GM12878 (cell line): ENCODE results near the gene TMEM50A. TPM values are rescaled to one million over a fixed set of nuclear protein-coding genes. Genes with fewer than 3 reads are reported as not detected.
"Not testable (repeated sequence)": the region's sequence is repeated elsewhere in the genome, so short reads cannot be mapped to it uniquely, and the experiment has no call there.

Experiments
- ATAC-seq: fragments of 200-7000 bp; cut with Tn5 transposase; 3 replicates; pipeline ENCODE4 v1.9.1; 2020; ENCODE audit warnings: mild to moderate bottlenecking, moderate library complexity
- BruUV-seq: library from RNA; stranded (reverse); fragments of 400-500 nt; replicated peaks from 2 replicates; lab custom pipeline; 2021; lab: Mats Ljungman, UMichigan
- CTCF ChIA-PET: fragments of 300-600 bp; sonication (Branson Sonifier 250); formaldehyde crosslinking; extraction: SDS; loops from one replicate; lab custom pipeline; 2021; ENCODE audit warnings: inconsistent platforms; lab: Yijun Ruan, JAX
- POLR2A ChIA-PET: fragments of 350-600 bp; formaldehyde crosslinking; extraction: SDS; loops from one replicate; lab custom pipeline; 2021; ENCODE audit warnings: inconsistent platforms; lab: Charles Lee
- RAD21 ChIA-PET: fragments of 300-600 bp; sonication (Branson Sonifier 250); formaldehyde crosslinking; loops from one replicate; lab custom pipeline; 2023; ENCODE audit warnings: antibody characterized with exemption; ENCODE audit not compliant: unreplicated experiment; lab: Charles Lee
- SMC1A ChIA-PET: fragments of 300-600 bp; sonication (Branson Sonifier 250); formaldehyde crosslinking; loops from one replicate; lab custom pipeline; 2023; ENCODE audit not compliant: unreplicated experiment, uncharacterized antibody; lab: Charles Lee
- DNase-seq: peaks from one replicate; pipeline ENCODE4 v3.0.0-alpha.2; 2011; ENCODE audit warnings: low read depth, low spot score
- FAIRE-seq: peaks from 3 replicates; lab custom pipeline; 2011; peaks lifted over from hg19 to GRCh38; lab: Jason Lieb, UNC
- H2AFZ ChIP-seq: 2 replicates; pipeline ENCODE4 v1.6.0; 2011; ENCODE audit warnings: low read depth, low read length, control low read depth; ENCODE audit not compliant: control insufficient read depth
- H3K27ac ChIP-seq: 2 replicates; pipeline ENCODE4 v1.5.1; 2011; ENCODE audit warnings: control low read depth; ENCODE audit not compliant: control insufficient read depth, insufficient read depth
- H3K27me3 ChIP-seq, 2 experiments: replicated peaks in 1 of 2; 2 replicates each; pipeline versions ENCODE4 v1.6.0 to v1.6.1; 2011; ENCODE audit warnings: low read length in 1 of 2; ENCODE audit not compliant: control insufficient read depth in 2 of 2, insufficient read depth in 2 of 2
- H3K36me3 ChIP-seq, 2 experiments: 2 replicates each; pipeline ENCODE4 v1.5.1; 2011; ENCODE audit warnings: low read length in 1 of 2; ENCODE audit not compliant: control insufficient read depth in 2 of 2, insufficient read depth in 2 of 2
- H3K4me1 ChIP-seq: 2 replicates; pipeline ENCODE4 v1.6.1; 2011; ENCODE audit warnings: mild to moderate bottlenecking, low read length, moderate library complexity, mixed read lengths; ENCODE audit not compliant: control insufficient read depth, insufficient read depth
- H3K4me2 ChIP-seq: 2 replicates; pipeline ENCODE4 v1.6.0; 2011; ENCODE audit warnings: control low read depth; ENCODE audit not compliant: control insufficient read depth, insufficient read depth
- H3K4me3 ChIP-seq: fragments of 200-600 bp; sonication (generic); 2 replicates; pipeline ENCODE4 v1.5.1; 2016
- H3K79me2 ChIP-seq: 2 replicates; pipeline ENCODE4 v1.6.0; 2011; ENCODE audit warnings: low read length; ENCODE audit not compliant: control insufficient read depth, insufficient read depth
- H3K9ac ChIP-seq: 2 replicates; pipeline ENCODE4 v1.8.0; 2011; ENCODE audit warnings: low read length, control low read depth, mixed read lengths; ENCODE audit not compliant: control insufficient read depth, insufficient read depth
- H3K9me3 ChIP-seq: replicated peaks from 3 replicates; pipeline ENCODE4 v1.5.1; 2011; ENCODE audit warnings: mild to moderate bottlenecking, low read length; ENCODE audit not compliant: control insufficient read depth, insufficient read depth
- H4K20me1 ChIP-seq: 2 replicates; pipeline ENCODE4 v1.6.0; 2011; ENCODE audit not compliant: control insufficient read depth, insufficient read depth
- WGBS: methylation state at CpG from one replicate; pipeline ENCODE4 v1.1.6; 2016; ENCODE audit warnings: low lambda C conversion rate; ENCODE audit not compliant: insufficient replicate concordance, insufficient coverage; ENCODE audit errors: missing lambda C conversion rate; 5-methylcytosine and 5-hydroxymethylcytosine counted together
- in situ Hi-C: fragments of 300-500 bp; cut with MboI; formaldehyde crosslinking; loops from 9 replicates; pipeline ENCODE4 v1.14.3; 2018; ENCODE audit warnings: mixed read lengths
- intact Hi-C: fragments of 100-400 bp; cut with micrococcal nuclease; formaldehyde crosslinking; loops from one replicate; pipeline ENCODE4 v1.14.2; 2022; ENCODE audit not compliant: unreplicated experiment
- polyA plus RNA-seq, 11 experiments: library from polyadenylated mRNA; depleted of rRNA in 4 of 11; unstranded in 6 of 11; stranded (reverse) in 5 of 11; fragments of >200 nt; fragmentation: Nextera tagmentation in 4 of 11; fragmentation: Illumina TruSeq in 1 of 11; extraction: Ambion mirVana in 4 of 11; extraction: Trizol in 1 of 11; gene quantifications; 1 replicate in 1 of 11; 2 replicates in 10 of 11; pipeline versions ENCODE4 v1.2.1 to v1.2.3, GENCODE V29; 2011 to 2016; ENCODE audit warnings: inconsistent platforms in 2 of 11, missing spikeins in 2 of 11, low read depth in 1 of 11
- total RNA-seq, 4 experiments: library from RNA; depleted of rRNA in 3 of 4; stranded (reverse); fragments of >200 nt in 3 of 4; fragmentation: Illumina TruSeq in 1 of 4; extraction: Trizol in 1 of 4; gene quantifications; 2 replicates each; pipeline versions ENCODE4 v1.2.1 to v1.2.3, GENCODE V29; 2013 to 2021

The TMEM50A gene
- total and polyA plus RNA-seq, 10 of the 15 experiments (the other 5 are each of a cell fraction or from before 2014, with no cell fraction given) = 23.5 to 148 (median 85.5) TPM

- H3K4me2 ChIP-seq, in situ Hi-C loops, H3K79me2 ChIP-seq, H3K9ac ChIP-seq, H3K4me3 ChIP-seq, RAD21 ChIA-PET, H3K27ac ChIP-seq, DNase-seq, H4K20me1 ChIP-seq, H2AFZ ChIP-seq, POLR2A ChIA-PET, H3K9me3 ChIP-seq, SMC1A ChIA-PET, H3K4me1 ChIP-seq, CTCF ChIA-PET, H3K36me3 ChIP-seq, BruUV-seq, intact Hi-C loops, ATAC-seq, H3K27me3 ChIP-seq, FAIRE-seq: not testable (repeated sequence)
- 77% methylated on average over 7 of the region's 7 CpGs for WGBS
Measured at GRCh38 chr1:25371757-25372156, 33.6 kb downstream of the TMEM50A start.

- H3K36me3 ChIP-seq, H2AFZ ChIP-seq, RAD21 ChIA-PET, H3K4me1 ChIP-seq, intact Hi-C loops, ATAC-seq, POLR2A ChIA-PET, H3K9ac ChIP-seq, FAIRE-seq, H3K79me2 ChIP-seq, BruUV-seq, H3K27me3 ChIP-seq, H3K4me2 ChIP-seq, H3K9me3 ChIP-seq, H3K4me3 ChIP-seq, DNase-seq, H3K27ac ChIP-seq, in situ Hi-C loops, H4K20me1 ChIP-seq: not testable (repeated sequence)
- WGBS = 54% methylated on average over 3 of the region's 3 CpGs
- SMC1A ChIA-PET = interaction anchor here (1.6 kb wide), 1 partner anchor 9 kb away, joined by 3 read pairs; no protein-coding TSS in a partner anchor
- CTCF ChIA-PET = interaction anchor here (1.2 kb wide), 1 partner anchor 143 kb away, joined by 3 read pairs; no protein-coding TSS in a partner anchor
Measured at GRCh38 chr1:25378367-25378766, 40.2 kb downstream of the TMEM50A start.

- H4K20me1 ChIP-seq, intact Hi-C loops, H3K36me3 ChIP-seq, H2AFZ ChIP-seq, DNase-seq, SMC1A ChIA-PET, ATAC-seq, H3K4me1 ChIP-seq, CTCF ChIA-PET, BruUV-seq, FAIRE-seq, POLR2A ChIA-PET, H3K9me3 ChIP-seq, in situ Hi-C loops, H3K4me3 ChIP-seq, H3K27ac ChIP-seq, H3K79me2 ChIP-seq, RAD21 ChIA-PET, H3K27me3 ChIP-seq, H3K9ac ChIP-seq, H3K4me2 ChIP-seq: not testable (repeated sequence)
- WGBS = 0% methylated on average over 1 of the region's 1 CpG
Measured at GRCh38 chr1:25382543-25382942, 44.4 kb downstream of the TMEM50A start.

GRCh38 chr1:25383090-25383489, 45.0 kb downstream of the TMEM50A start:
- H3K4me2 ChIP-seq, ATAC-seq, H3K4me1 ChIP-seq, H3K9me3 ChIP-seq, H4K20me1 ChIP-seq, FAIRE-seq, H3K79me2 ChIP-seq, intact Hi-C loops, POLR2A ChIA-PET, H3K4me3 ChIP-seq, SMC1A ChIA-PET, H3K36me3 ChIP-seq, H3K27me3 ChIP-seq, BruUV-seq, H2AFZ ChIP-seq, RAD21 ChIA-PET, in situ Hi-C loops, DNase-seq, H3K9ac ChIP-seq, H3K27ac ChIP-seq, CTCF ChIA-PET: not testable (repeated sequence)
- 71% methylated on average over 1 of the region's 1 CpG for WGBS
